GM08714 (cell line): ENCODE data around the gene NNAT.
A peak's percentile ranks its signal among the peaks of the same experiment; 100 is the strongest.

Experiments used
- H3K4me3 ChIP-seq: fragments of 200-500 bp; sonication (Bioruptor generic); 2 replicates; pipeline ENCODE4 v1.5.1; 2014; ENCODE audit warnings: mild to moderate bottlenecking, low read length, inconsistent platforms
- ZNF274 ChIP-seq: IDR thresholded peaks from 2 replicates; pipeline ENCODE4 v1.6.1; 2012; ENCODE audit warnings: mild to moderate bottlenecking, low read depth, low read length

Gene NNAT

DNA sequence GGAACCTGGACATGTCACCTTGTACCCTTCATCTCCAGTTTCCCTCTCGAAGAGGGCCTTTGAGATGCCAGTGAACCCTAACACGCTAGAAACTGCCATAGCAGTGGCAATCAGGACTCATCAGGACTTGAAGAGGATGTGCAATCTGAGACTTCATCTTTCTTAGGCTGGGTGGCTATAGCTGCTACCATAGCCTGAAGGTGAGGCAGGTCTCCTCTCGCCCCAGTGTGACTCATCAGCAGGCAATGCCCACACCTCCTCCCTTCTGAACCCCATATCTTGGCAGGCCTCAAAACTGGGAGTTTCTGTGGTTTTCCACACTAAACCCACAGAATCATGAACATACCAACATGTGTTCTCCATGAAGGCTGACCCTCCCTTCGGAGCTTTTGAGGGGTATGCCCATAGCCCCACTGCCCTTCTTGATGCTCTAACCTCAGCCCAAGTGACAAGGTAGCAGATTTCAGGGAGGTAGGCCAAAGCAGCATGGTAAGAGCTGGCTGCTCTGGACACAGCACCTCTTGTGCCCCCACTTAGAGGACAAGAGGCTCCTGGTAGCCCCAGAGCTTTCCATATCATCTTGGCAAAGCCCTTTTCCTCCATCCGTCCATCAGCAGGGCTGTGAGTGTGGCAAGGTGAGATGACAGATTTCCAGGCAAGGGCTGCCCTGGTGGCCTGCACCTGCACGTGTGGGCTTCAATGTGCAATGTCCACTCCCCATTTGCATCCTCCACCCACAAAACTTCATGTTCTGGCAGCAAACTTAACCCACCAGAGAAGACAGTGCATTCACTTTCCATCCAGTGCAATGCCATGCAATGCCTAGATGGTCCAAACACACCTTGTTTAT lies 4.0 kb downstream of the NNAT start:
- TF ChIP-seq ZNF274: no peak
- no peak overlapping the region for H3K4me3 ChIP-seq

GRCh38 chr20:37525810-37526209 lies 4.8 kb downstream of the NNAT start:
- no peak for TF ChIP-seq ZNF274
- H3K4me3 ChIP-seq: peak overlapping the region; percentile 81; the same call in 1 of the 2 replicates

GRCh38 chr20:37526238-37526838 lies 5.3 kb downstream of the NNAT start:
- no peak for TF ChIP-seq ZNF274
- H3K4me3 ChIP-seq: peak overlapping the region; percentile 81

DNA sequence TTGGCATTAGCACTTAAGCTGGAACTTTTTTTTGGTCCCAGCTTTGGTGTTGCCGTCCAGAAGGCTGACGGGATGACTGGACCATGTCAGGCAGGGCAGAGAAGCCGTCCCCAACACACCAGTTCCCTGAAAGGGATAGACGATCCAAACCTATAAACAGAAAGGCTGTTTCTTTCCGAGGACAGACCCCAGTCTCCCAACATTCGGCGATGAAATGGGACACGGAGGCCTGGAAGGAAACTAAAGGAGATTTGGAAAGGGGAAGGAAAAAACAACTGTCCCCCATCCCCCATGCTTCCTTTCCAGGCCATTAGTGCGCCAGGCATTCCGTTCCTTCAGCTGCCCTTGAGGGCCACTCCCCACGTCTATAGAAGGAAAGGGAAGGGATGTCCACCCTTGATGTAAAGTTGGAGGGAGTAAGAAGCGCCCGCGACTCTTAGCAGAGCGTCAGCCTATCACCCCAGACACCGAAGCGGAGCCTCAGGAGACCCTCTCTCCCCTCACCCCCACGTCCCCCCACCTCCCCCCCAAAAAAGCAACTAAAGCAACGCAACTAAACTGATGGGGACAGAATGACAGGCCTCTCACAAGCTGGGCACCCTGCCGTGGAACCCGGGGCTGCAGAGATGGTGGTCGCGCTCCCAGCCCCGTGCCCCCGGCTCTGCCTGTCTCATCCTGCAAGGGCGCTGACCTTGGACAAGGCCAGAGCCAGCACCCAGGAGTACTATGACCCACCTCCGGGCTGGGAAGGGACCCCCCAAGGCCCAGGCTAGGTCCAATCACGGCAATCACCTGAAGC lies 6.0 kb downstream of the NNAT start:
- peak overlapping the region; percentile 81 for H3K4me3 ChIP-seq
- no peak for TF ChIP-seq ZNF274

- TF ChIP-seq ZNF274: no peak
- peak within 1 kb of the TSS; percentile 81 for H3K4me3 ChIP-seq
Measured at GRCh38 chr20:37527638-37528445, 6.8 kb downstream of the NNAT start, which contains the start of gene BLCAP. TSS of gene BLCAP (minus strand) at chr20:37527876. CDS start at chr20:37519174, 8,702 bp downstream.

- peak overlapping the region; percentile 81 for H3K4me3 ChIP-seq
- TF ChIP-seq ZNF274: no peak
Measured at GRCh38 chr20:37528446-37529213, 7.6 kb downstream of the NNAT start.

DNA sequence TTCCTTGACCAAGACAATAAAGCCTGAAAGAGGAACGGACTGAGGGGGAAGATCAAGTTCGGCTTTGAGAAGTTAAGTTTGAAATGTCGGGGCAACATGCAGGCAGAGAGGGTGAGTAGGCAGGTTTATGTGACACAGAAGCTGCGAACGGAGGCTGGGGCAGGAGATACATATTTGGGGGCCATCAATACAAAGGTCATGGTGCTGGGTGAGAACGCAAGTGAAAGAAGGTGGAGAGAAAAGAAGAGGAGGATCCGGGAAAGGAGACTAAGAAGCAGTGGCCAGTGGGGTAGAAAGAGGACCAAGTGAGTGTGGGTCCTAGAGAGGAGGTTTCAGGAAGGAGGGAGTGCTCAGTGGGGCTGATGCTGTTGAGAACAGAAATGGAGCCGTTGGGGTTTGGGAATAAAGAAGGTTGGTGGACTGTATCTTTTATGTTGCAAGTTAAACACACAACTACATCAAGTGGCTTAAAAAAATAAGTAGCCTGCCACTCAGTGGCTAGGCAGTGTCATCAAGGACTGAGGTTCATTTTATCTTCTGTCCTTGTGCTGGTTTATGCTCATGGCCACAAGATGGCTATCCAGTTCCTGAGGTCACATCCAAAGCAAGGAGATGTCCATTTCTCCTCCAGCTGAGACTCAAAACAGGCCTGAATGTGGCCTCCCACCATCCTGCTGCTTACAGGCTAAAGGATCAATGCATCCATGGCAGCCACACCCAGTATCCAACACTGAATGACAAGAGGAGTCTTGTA lies 8.3 kb downstream of the NNAT start:
- TF ChIP-seq ZNF274: no peak
- no peak overlapping the region for H3K4me3 ChIP-seq

GRCh38 chr20:37529968-37530600 lies 9.0 kb downstream of the NNAT start:
- no peak for TF ChIP-seq ZNF274
- H3K4me3 ChIP-seq: no peak overlapping the region

- TF ChIP-seq ZNF274: no peak
- H3K4me3 ChIP-seq: no peak overlapping the region
Measured at GRCh38 chr20:37530696-37531095, 9.6 kb downstream of the NNAT start.

DNA sequence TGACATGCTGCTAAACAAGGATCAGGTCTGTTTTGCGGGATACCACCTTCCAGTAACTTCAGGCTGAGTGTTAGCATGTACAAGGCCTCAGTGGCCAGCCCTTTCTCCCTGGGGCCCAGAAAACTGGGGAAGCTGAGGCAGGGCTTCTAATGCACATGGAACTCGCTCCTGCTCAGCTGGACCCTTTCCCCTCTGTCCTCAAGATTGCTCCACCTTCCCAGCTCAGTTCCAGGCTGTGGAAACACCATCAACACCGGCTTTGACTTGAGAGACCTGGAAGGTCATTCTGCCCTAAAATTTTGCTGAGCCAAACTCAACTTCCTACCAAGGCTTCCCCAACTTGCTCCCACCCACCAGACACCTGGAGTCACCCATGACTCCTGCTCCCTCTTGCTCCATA lies 10.8 kb downstream of the NNAT start:
- TF ChIP-seq ZNF274: no peak
- H3K4me3 ChIP-seq: no peak overlapping the region

DNA sequence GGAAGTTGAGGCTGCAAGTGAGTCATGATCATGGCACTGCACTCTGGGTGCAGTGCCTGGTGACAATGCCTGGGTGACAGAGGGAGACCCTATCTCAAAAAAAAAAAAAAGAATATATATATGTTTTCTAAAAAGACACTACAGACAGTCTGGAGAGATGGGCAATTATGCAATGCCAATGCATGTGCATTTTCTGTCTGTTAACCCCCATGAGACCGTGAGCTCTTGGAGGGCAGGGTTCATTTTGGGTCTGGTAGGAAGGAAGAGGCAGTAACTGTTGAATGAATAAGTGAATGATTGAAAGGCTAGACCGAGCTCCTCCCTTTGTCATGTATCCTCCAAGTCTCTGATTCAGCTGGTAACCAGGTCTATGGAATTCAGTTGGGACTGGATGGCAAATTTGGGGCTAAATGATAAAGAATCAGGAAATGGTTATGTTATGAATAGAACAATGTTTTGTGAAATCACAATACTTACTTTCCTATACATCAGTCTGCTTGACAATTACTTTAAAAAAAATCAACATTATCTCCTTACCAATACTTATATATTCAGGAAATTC lies 12.2 kb downstream of the NNAT start:
- no peak overlapping the region for H3K4me3 ChIP-seq
- TF ChIP-seq ZNF274: no peak
